ENCODE results near the gene GRIN2A.

GRIN2A gene

DNA sequence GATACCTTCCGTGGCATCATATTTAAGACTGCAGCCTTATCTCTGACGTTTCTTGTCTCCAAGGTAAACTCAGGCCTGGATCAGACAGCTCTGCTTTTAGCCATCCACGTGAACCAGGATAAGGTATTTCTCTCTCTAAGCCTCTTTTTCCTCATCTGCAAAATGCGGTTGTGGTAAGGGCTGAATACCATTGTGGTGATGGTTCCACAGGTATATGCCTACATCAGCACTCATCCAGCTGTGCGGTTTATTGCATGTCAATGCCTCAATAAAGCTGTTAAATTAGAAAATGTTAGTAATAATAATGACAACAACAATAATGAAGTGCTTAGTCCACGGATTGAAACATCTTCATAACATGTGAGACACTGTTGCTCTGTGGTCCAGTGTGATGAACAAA is 104.4 kb downstream of the GRIN2A start:
- H3K36me3 Mint-ChIP-seq (ENCODE audit: low read depth): no peaks in the 10 kb centered on the region
- no peak for DNase-seq
- no peak overlapping the region for H3K4me3 Mint-ChIP-seq
- no peak overlapping the region for H3K27ac Mint-ChIP-seq
- TF ChIP-seq, protein P1, sequence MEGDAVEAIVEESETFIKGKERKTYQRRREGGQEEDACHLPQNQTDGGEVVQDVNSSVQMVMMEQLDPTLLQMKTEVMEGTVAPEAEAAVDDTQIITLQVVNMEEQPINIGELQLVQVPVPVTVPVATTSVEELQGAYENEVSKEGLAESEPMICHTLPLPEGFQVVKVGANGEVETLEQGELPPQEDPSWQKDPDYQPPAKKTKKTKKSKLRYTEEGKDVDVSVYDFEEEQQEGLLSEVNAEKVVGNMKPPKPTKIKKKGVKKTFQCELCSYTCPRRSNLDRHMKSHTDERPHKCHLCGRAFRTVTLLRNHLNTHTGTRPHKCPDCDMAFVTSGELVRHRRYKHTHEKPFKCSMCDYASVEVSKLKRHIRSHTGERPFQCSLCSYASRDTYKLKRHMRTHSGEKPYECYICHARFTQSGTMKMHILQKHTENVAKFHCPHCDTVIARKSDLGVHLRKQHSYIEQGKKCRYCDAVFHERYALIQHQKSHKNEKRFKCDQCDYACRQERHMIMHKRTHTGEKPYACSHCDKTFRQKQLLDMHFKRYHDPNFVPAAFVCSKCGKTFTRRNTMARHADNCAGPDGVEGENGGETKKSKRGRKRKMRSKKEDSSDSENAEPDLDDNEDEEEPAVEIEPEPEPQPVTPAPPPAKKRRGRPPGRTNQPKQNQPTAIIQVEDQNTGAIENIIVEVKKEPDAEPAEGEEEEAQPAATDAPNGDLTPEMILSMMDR (IDR thresholded peaks at IDR 0.05): no peak
- peaks cover 3% of the 10 kb centered on the region for H3K9me3 Mint-ChIP-seq
- H3K4me1 Mint-ChIP-seq: peaks cover 13% of the 10 kb centered on the region
- H3K27me3 Mint-ChIP-seq (ENCODE audit: low read depth, poor library complexity): peaks cover 3% of the 10 kb centered on the region

DNA sequence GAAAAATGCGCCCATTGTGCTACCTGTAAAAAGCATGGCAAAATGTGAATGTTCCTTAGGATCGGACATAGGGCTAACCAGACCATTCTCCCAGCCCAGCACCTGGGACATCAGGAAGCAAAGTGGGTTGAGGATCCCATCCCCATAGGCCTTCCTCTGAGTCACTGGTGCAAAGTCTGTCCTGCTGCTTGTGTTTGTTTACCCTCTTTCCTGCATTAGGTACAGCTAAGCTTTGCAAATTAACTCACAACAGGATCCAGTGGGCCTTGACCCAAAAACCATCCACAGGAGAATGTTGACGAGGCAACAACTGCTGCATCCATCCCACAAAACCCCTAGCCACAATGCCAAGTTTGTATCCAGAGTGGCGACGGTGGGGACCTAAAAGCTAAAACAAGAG is 106.2 kb downstream of the GRIN2A start:
- Mint-ChIP-seq H3K36me3 (ENCODE audit: low read depth) (no peaks in the 10 kb centered on the region), H3K27me3 (ENCODE audit: low read depth, poor library complexity) (peaks cover 3% of the 10 kb centered on the region), H3K4me1 (peaks cover 10% of the 10 kb centered on the region), H3K27ac (no peak overlapping the region), H3K9me3 (no peaks in the 10 kb centered on the region), H3K4me3 (no peak overlapping the region)
- TF ChIP-seq, protein P1 (IDR thresholded peaks at IDR 0.05): no peak
- no peak for DNase-seq

DNA sequence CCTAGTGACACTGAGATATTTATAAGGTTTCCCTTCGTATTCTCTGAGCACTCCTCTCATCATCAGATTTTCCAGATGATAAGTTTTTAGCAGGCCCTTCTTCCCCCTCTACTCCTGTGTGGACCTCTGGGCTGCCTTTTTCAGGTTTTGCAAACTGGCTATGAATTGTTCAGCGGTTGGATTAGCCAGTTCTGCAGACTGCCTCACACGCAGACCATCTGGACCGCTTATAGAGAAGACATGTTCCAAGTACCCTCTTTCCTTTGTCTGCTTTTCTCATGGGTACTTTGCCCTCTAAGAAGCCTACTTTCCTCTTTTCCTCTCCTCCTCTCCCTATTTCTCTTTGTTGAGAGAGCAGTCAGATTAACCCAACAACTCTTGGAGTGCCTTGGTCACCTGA is 111.6 kb downstream of the GRIN2A start:
- Mint-ChIP-seq H3K9me3 (no peaks in the 10 kb centered on the region), H3K36me3 (ENCODE audit: low read depth) (no peaks in the 10 kb centered on the region), H3K27ac (no peak overlapping the region), H3K27me3 (ENCODE audit: low read depth, poor library complexity) (peaks cover 11% of the 10 kb centered on the region), H3K4me1 (no peaks in the 10 kb centered on the region), H3K4me3 (no peak overlapping the region)
- TF ChIP-seq, protein P1 (IDR thresholded peaks at IDR 0.05): no peak
- no peak for DNase-seq

DNA sequence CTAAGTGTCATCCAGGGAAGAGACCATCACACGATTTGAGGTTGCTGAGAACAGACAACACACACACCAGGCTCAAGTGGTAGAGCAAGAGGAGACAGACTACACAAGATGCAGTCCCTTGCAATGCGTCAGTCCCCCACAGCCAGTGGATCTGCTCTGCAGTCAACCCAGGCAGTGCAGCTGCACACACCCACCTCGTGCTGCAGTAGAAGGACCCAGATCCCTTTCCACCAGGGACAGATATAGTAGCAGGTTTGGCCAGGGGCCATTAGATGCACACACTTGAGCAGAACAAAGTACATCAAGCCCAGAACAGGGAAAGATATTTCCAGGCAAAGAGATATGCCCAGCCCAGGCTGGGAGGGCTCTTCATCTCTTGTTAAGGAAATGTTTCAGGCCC is 112.9 kb downstream of the GRIN2A start:
- no peaks in the 10 kb centered on the region for H3K36me3 Mint-ChIP-seq (ENCODE audit: low read depth)
- DNase-seq: no peak
- TF ChIP-seq, protein P1 (IDR thresholded peaks at IDR 0.05): no peak
- no peak overlapping the region for H3K4me3 Mint-ChIP-seq
- H3K9me3 Mint-ChIP-seq: no peaks in the 10 kb centered on the region
- no peaks in the 10 kb centered on the region for H3K4me1 Mint-ChIP-seq
- H3K27ac Mint-ChIP-seq: no peak overlapping the region
- peaks cover 11% of the 10 kb centered on the region for H3K27me3 Mint-ChIP-seq (ENCODE audit: low read depth, poor library complexity)

DNA sequence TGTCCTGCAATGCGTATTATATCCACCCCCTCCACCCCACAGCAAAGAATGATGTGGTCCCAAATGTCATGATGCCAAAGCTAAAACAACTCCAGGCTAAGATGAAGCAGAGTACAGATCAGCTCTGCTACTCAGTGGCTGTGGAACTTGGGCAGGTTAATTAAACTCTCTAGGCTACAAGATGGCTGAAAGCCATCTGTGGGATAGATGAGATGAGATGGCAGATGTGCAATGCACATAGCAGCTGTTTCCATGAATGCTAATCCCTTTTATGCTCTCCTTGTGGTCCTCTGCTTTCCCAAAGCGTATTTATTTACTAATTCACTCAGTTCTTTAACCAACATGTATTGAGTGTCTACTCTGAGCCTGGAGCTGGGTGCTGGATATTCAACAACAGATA is 114.4 kb downstream of the GRIN2A start:
- DNase-seq: no peak

DNA sequence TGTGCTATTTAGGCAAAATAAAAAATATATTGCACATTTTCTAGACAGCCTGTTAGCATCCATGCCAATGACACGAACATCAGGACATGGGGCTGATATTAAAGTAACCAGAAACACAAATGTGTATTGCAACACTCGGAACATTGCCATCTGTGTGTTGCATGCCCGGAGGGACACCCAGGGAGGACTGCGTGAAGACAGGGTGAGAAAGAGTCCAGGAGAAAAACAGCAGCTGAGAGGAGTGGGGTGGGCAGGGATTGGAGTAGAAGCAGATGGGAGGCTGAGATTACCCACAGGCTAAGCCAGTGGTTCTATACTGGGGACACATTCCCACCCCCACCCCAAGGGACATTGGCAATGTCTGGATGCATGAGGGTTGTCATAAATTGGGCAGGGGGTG is 114.8 kb downstream of the GRIN2A start:
- H3K9me3 Mint-ChIP-seq: no peaks in the 10 kb centered on the region
- no peak overlapping the region for H3K4me3 Mint-ChIP-seq
- TF ChIP-seq, protein P1 (IDR thresholded peaks at IDR 0.05): no peak
- no peaks in the 10 kb centered on the region for H3K36me3 Mint-ChIP-seq (ENCODE audit: low read depth)
- H3K27me3 Mint-ChIP-seq (ENCODE audit: low read depth, poor library complexity): peaks cover 18% of the 10 kb centered on the region
- DNase-seq: no peak
- H3K4me1 Mint-ChIP-seq: no peaks in the 10 kb centered on the region
- H3K27ac Mint-ChIP-seq: no peak overlapping the region

More for the DNA sequence above, 114.4 kb downstream of the GRIN2A start:
- Mint-ChIP-seq H3K36me3 (ENCODE audit: low read depth) (no peaks in the 10 kb centered on the region), H3K27me3 (ENCODE audit: low read depth, poor library complexity) (peaks cover 16% of the 10 kb centered on the region), H3K4me1 (no peaks in the 10 kb centered on the region), H3K9me3 (no peaks in the 10 kb centered on the region), H3K4me3 (no peak overlapping the region), H3K27ac (no peak overlapping the region)
- TF ChIP-seq, protein P1 (IDR thresholded peaks at IDR 0.05): no peak

Measured in nephron progenitor cell (in vitro differentiated cells).